GM23338 (cell line): ENCODE data around the gene LDLRAD3. TPM values are rescaled to one million over a fixed set of nuclear protein-coding genes. Genes with fewer than 3 reads are reported as not detected.

Experiments used
- ATAC-seq: fragments of 200-7000 bp; cut with Tn5 transposase; 3 replicates; pipeline ENCODE4 v1.9.1; 2020
- DNase-seq: peaks from one replicate; pipeline ENCODE4 v3.0.0-alpha.2; 2015; ENCODE audit warnings: low spot score
- H2AFZ ChIP-seq: fragments of 200-600 bp; sonication (generic); 2 replicates; pipeline ENCODE4 v1.8.0; 2016; ENCODE audit warnings: antibody characterized with exemption, mild to moderate bottlenecking, moderate library complexity
- H3F3A ChIP-seq: fragments of 200-600 bp; sonication (generic); replicated peaks from 2 replicates; pipeline ENCODE4 v1.8.0; 2017; ENCODE audit warnings: antibody characterized with exemption, mixed run types, low read depth
- H3K27ac ChIP-seq: fragments of 200-600 bp; sonication (generic); 2 replicates; pipeline ENCODE4 v1.6.1; 2016; ENCODE audit warnings: low read depth
- H3K27me3 ChIP-seq: fragments of 200-600 bp; sonication (generic); 2 replicates; pipeline ENCODE4 v1.8.0; 2016; ENCODE audit warnings: mild to moderate bottlenecking, mixed run types, moderate library complexity; ENCODE audit not compliant: insufficient read depth
- H3K36me3 ChIP-seq: fragments of 200-600 bp; sonication (generic); 2 replicates; pipeline ENCODE4 v1.8.0; 2016; ENCODE audit warnings: mild to moderate bottlenecking; ENCODE audit not compliant: insufficient read depth
- H3K4me1 ChIP-seq: fragments of 200-600 bp; sonication (generic); 2 replicates; pipeline ENCODE4 v1.8.0; 2016; ENCODE audit warnings: mild to moderate bottlenecking, moderate library complexity; ENCODE audit not compliant: insufficient read depth
- H3K4me2 ChIP-seq: fragments of 200-600 bp; sonication (generic); 2 replicates; pipeline ENCODE4 v1.7.1; 2017; ENCODE audit warnings: mixed run types
- H3K4me3 ChIP-seq: fragments of 200-600 bp; sonication (generic); 2 replicates; pipeline ENCODE4 v1.6.1; 2016; ENCODE audit warnings: mixed run types
- H3K79me2 ChIP-seq: fragments of 200-600 bp; sonication (generic); replicated peaks from 2 replicates; pipeline ENCODE4 v1.8.0; 2017; ENCODE audit warnings: mild to moderate bottlenecking; ENCODE audit not compliant: insufficient read depth
- H3K9me2 ChIP-seq: fragments of 200-600 bp; sonication (generic); 2 replicates; pipeline ENCODE4 v1.8.0; 2017; ENCODE audit not compliant: insufficient read depth
- H4K20me1 ChIP-seq: fragments of 200-600 bp; sonication (generic); replicated peaks from 2 replicates; pipeline ENCODE4 v1.8.0; 2017; ENCODE audit warnings: mild to moderate bottlenecking; ENCODE audit not compliant: insufficient read depth
- H3K27ac Mint-ChIP-seq: 2 replicates; pipeline ENCODE4 v1.8.0; 2020; ENCODE audit warnings: inconsistent platforms, mild to moderate bottlenecking, moderate library complexity, mixed read lengths
- H3K27me3 Mint-ChIP-seq: 3 replicates; pipeline ENCODE4 v1.8.0; 2022; ENCODE audit warnings: low read depth, mild to moderate bottlenecking, moderate library complexity, mixed read lengths, inconsistent platforms; ENCODE audit not compliant: insufficient read depth, poor library complexity
- H3K36me3 Mint-ChIP-seq: 3 replicates; pipeline ENCODE4 v1.8.0; 2021; ENCODE audit warnings: low read depth, mild to moderate bottlenecking, inconsistent platforms, moderate library complexity, mixed read lengths
- H3K4me1 Mint-ChIP-seq: 3 replicates; pipeline ENCODE4 v1.8.0; 2020; ENCODE audit warnings: mild to moderate bottlenecking, inconsistent platforms, mixed read lengths
- H3K4me3 Mint-ChIP-seq: 3 replicates; pipeline ENCODE4 v1.8.0; 2021; ENCODE audit warnings: moderate library complexity, mild to moderate bottlenecking, inconsistent platforms, mixed read lengths
- H3K9me3 Mint-ChIP-seq: 3 replicates; pipeline ENCODE4 v1.8.0; 2020; ENCODE audit warnings: moderate library complexity, mild to moderate bottlenecking, inconsistent platforms, mixed read lengths
- CREB1 ChIP-seq: fragments of 250-450 bp; sonication (Bioruptor Pico); IDR thresholded peaks from 2 replicates; pipeline ENCODE4 v1.5.0; 2020; ENCODE audit warnings: low read depth, mild to moderate bottlenecking, moderate library complexity
- CTCF ChIP-seq, 2 experiments: fragments of 200-600 bp in 1 of 2; sonication (generic) in 1 of 2; conservative IDR thresholded peaks; 2 replicates each; pipeline versions ENCODE4 v1.5.1 to v1.6.1; 2016 to 2017; ENCODE audit warnings: antibody characterized with exemption in 2 of 2, low read depth in 2 of 2, mild to moderate bottlenecking in 2 of 2, moderate library complexity in 1 of 2
- ETS1 ChIP-seq: IDR thresholded peaks from 2 replicates; pipeline ENCODE4 v1.6.1; 2016; ENCODE audit warnings: antibody characterized with exemption
- EZH2 ChIP-seq: fragments of 200-600 bp; sonication (generic); IDR thresholded peaks from one replicate; pipeline ENCODE4 v1.8.0; 2017; ENCODE audit warnings: antibody characterized with exemption, mild to moderate bottlenecking, low read depth; ENCODE audit not compliant: unreplicated experiment
- EZH2phosphoT487 ChIP-seq: fragments of 200-600 bp; sonication (generic); IDR thresholded peaks from one replicate; pipeline ENCODE4 v1.8.1; 2018; ENCODE audit warnings: antibody characterized with exemption; ENCODE audit not compliant: unreplicated experiment
- NANOG ChIP-seq: IDR thresholded peaks from 2 replicates; pipeline ENCODE4 v1.6.1; 2016; ENCODE audit warnings: antibody characterized with exemption, borderline replicate concordance
- POLR2AphosphoS5 ChIP-seq: IDR thresholded peaks from 2 replicates; pipeline ENCODE4 v1.6.1; 2016; ENCODE audit warnings: antibody characterized with exemption, low read depth
- REST ChIP-seq: IDR thresholded peaks from one replicate; pipeline ENCODE4 v1.6.1; 2018; ENCODE audit warnings: antibody characterized with exemption; ENCODE audit not compliant: unreplicated experiment
- STAT1 ChIP-seq: IDR thresholded peaks from one replicate; pipeline ENCODE4 v1.6.1; 2016; ENCODE audit warnings: antibody characterized with exemption; ENCODE audit not compliant: unreplicated experiment
- ZNF114 ChIP-seq: fragments of 250-450 bp; sonication (Bioruptor Pico); IDR thresholded peaks from 2 replicates; pipeline ENCODE4 v1.5.0; 2020; ENCODE audit warnings: mild to moderate bottlenecking, moderate library complexity
- ZNF331 ChIP-seq: fragments of 250-450 bp; sonication (Bioruptor Pico); IDR thresholded peaks from 2 replicates; pipeline ENCODE4 v1.5.0; 2020; ENCODE audit warnings: low read depth, mild to moderate bottlenecking, moderate library complexity
- polyA plus RNA-seq: library from polyadenylated mRNA; unstranded; fragments of >200 nt; fragmentation: Nextera tagmentation; extraction: Ambion mirVana; gene quantifications from 2 replicates; pipeline ENCODE4 v1.2.1, GENCODE V29; 2016
- total RNA-seq: library from RNA; depleted of rRNA; stranded (reverse); fragments of >200 nt; shearing (Covaris generic); gene quantifications from 2 replicates; pipeline ENCODE4 v1.2.3, GENCODE V29; 2014

LDLRAD3 gene
- total and polyA plus RNA-seq, 2 experiments from 2014 or later = 8.5 to 19.4 TPM

GRCh38 chr11:36228689-36229088, 284.8 kb downstream of the LDLRAD3 start:
- Histone ChIP-seq H3K4me3 (no peak overlapping the region), H3K36me3 (no peaks in the 10 kb centered on the region), H3F3A (no peaks in the 10 kb centered on the region), H3K4me2 (no peak overlapping the region), H4K20me1 (no peaks in the 10 kb centered on the region), H3K79me2 (no peaks in the 10 kb centered on the region), H3K9me2 (0 out of 2 replicates have a peak, but pooled peaks cover 4% of the 10 kb centered on the region), H3K27me3 (no peaks in the 10 kb centered on the region), H2AFZ (no peak overlapping the region), H3K27ac (no peak overlapping the region), H3K4me1 (peaks cover 3% of the 10 kb centered on the region; the same call in 1 of the 2 replicates)
- TF ChIP-seq EZH2phosphoT487 = no peak
- TF ChIP-seq ETS1 = no peak
- TF ChIP-seq STAT1 = no peak
- TF ChIP-seq EZH2 = no peak
- no peak for TF ChIP-seq ZNF331 (CRISPR knock-in tag)
- TF ChIP-seq ZNF114 = no peak
- no peak for TF ChIP-seq CTCF (conservative IDR thresholded peaks at IDR 0.05; ENCODE audit: low read depth in 2 of 2)
- H3K4me3 Mint-ChIP-seq = no peak overlapping the region
- H3K27ac Mint-ChIP-seq = peak overlapping the region; percentile 11; the same call in 1 of the 2 replicates
- H3K27me3 Mint-ChIP-seq = peaks cover 2% of the 10 kb centered on the region
- DNase-seq (no peak), ATAC-seq (no peak)
- H3K9me3 Mint-ChIP-seq = no peaks in the 10 kb centered on the region; the same call in 2 of the 3 replicates
- H3K36me3 Mint-ChIP-seq = peaks cover 7% of the 10 kb centered on the region; the same call in 1 of the 3 replicates
- H3K4me1 Mint-ChIP-seq = no peaks in the 10 kb centered on the region

GRCh38 chr11:36229091-36229705, 285.3 kb downstream of the LDLRAD3 start:
- Histone ChIP-seq H3K4me1 (peaks cover 3% of the 10 kb centered on the region; the same call in 1 of the 2 replicates), H3F3A (no peaks in the 10 kb centered on the region), H3K27me3 (no peaks in the 10 kb centered on the region), H3K27ac (no peak overlapping the region), H4K20me1 (no peaks in the 10 kb centered on the region), H3K79me2 (no peaks in the 10 kb centered on the region), H3K4me2 (no peak overlapping the region), H3K4me3 (no peak overlapping the region), H2AFZ (no peak overlapping the region), H3K36me3 (no peaks in the 10 kb centered on the region), H3K9me2 (0 out of 2 replicates have a peak, but pooled peaks cover 4% of the 10 kb centered on the region)
- no peak overlapping the region for H3K4me3 Mint-ChIP-seq
- no peak for ATAC-seq
- H3K4me1 Mint-ChIP-seq = no peaks in the 10 kb centered on the region
- DNase-seq = no peak
- H3K36me3 Mint-ChIP-seq = peaks cover 7% of the 10 kb centered on the region; the same call in 1 of the 3 replicates
- H3K9me3 Mint-ChIP-seq = no peaks in the 10 kb centered on the region; the same call in 2 of the 3 replicates
- peak overlapping the region; percentile 11; the same call in 1 of the 2 replicates for H3K27ac Mint-ChIP-seq
- H3K27me3 Mint-ChIP-seq = peaks cover 2% of the 10 kb centered on the region
- no peak for TF ChIP-seq CTCF (conservative IDR thresholded peaks at IDR 0.05; ENCODE audit: low read depth in 2 of 2)
- no peak for TF ChIP-seq CREB1
- no peak for TF ChIP-seq NANOG
- no peak for TF ChIP-seq REST
- TF ChIP-seq STAT1 = no peak
- TF ChIP-seq POLR2AphosphoS5 = no peak
- TF ChIP-seq EZH2 = no peak
- TF ChIP-seq ZNF114 = no peak
- no peak for TF ChIP-seq EZH2phosphoT487
- no peak for TF ChIP-seq ETS1
